HCT116 (cell line): Measurements from ENCODE around the gene TMPRSS9. TPM values are rescaled to one million over a fixed set of nuclear protein-coding genes. Genes with fewer than 3 reads are reported as not detected.
A peak's percentile ranks its signal among the peaks of the same experiment; 100 is the strongest.

ENCODE experiments used
- ATAC-seq: fragments of 200-7000 bp; cut with Tn5 transposase; 2 replicates; pipeline ENCODE4 v1.9.1; 2020; ENCODE audit warnings: mild to moderate bottlenecking, moderate library complexity
- BruUV-seq: library from RNA; stranded (reverse); fragments of 400-500 nt; replicated peaks from 2 replicates; lab custom pipeline; 2021; lab: Mats Ljungman, UMichigan
- CTCF ChIA-PET: fragments of 300-600 bp; sonication (Branson Sonifier 250); formaldehyde crosslinking; loops from one replicate; lab custom pipeline; 2021; ENCODE audit warnings: antibody characterized with exemption; lab: Charles Lee
- POLR2A ChIA-PET: fragments of 300-600, 350-600 bp; sonication (Branson Sonifier 250); formaldehyde crosslinking; loops from one replicate; lab custom pipeline; 2021; ENCODE audit warnings: antibody characterized with exemption; lab: Charles Lee
- RAD21 ChIA-PET, 2 experiments: fragments of 300-600 bp; sonication (Branson Sonifier 250); formaldehyde crosslinking; loops; one replicate each; lab custom pipeline; 2023; ENCODE audit warnings: low total read pairs in 2 of 2; ENCODE audit not compliant: uncharacterized antibody in 2 of 2, unreplicated experiment in 2 of 2, low non-redundant PET in 1 of 2; lab: Charles Lee
- DNase-seq: peaks from one replicate; pipeline ENCODE4 v3.0.0-alpha.2; 2010; ENCODE audit warnings: low read depth, low spot score
- H2AFZ ChIP-seq: fragments of 200-600 bp; shearing (Covaris generic), sonication (generic); 2 replicates; pipeline ENCODE4 v1.6.1; 2017; ENCODE audit warnings: low read depth, mixed run types, mixed read lengths, antibody characterized with exemption, low read length; ENCODE audit not compliant: poor library complexity, severe bottlenecking
- H3K27ac ChIP-seq: 2 replicates; pipeline ENCODE4 v1.5.1; 2012; ENCODE audit warnings: low read depth, low read length
- H3K27me3 ChIP-seq: fragments of 200-600 bp; sonication (generic); 2 replicates; pipeline ENCODE4 v1.6.1; 2016; ENCODE audit warnings: mixed run types, low read length, mixed read lengths; ENCODE audit not compliant: insufficient read depth
- H3K36me3 ChIP-seq, 2 experiments: fragments of 200-500 bp in 1 of 2; fragments of 200-600 bp in 1 of 2; sonication (Bioruptor generic) in 1 of 2; sonication (generic) in 1 of 2; 2 replicates each; pipeline versions ENCODE4 v1.5.1 to v1.6.1; 2014 to 2016; ENCODE audit warnings: low read length in 2 of 2, inconsistent platforms in 1 of 2, mixed read lengths in 1 of 2, mixed run types in 1 of 2; ENCODE audit not compliant: insufficient read depth in 2 of 2, control insufficient read depth in 1 of 2
- H3K4me1 ChIP-seq, 2 experiments: fragments of 200-600 bp in 1 of 2; sonication (generic) in 1 of 2; 2 replicates each; pipeline versions ENCODE4 v1.5.1 to v1.6.1; 2012 to 2017; ENCODE audit warnings: low read length in 2 of 2, inconsistent platforms in 1 of 2, mild to moderate bottlenecking in 1 of 2, mixed read lengths in 1 of 2, mixed run types in 1 of 2, moderate library complexity in 1 of 2; ENCODE audit not compliant: insufficient read depth in 2 of 2, control insufficient read depth in 1 of 2
- H3K4me2 ChIP-seq: fragments of 200-600 bp; sonication (generic); 2 replicates; pipeline ENCODE4 v1.6.1; 2017; ENCODE audit warnings: mixed run types, low read length, mixed read lengths
- H3K4me3 ChIP-seq, 2 experiments: fragments of 200-600 bp in 1 of 2; sonication (generic) in 1 of 2; replicated peaks in 1 of 2; 2 replicates each; pipeline ENCODE4 v1.5.1; 2011 to 2016; ENCODE audit warnings: low read length in 2 of 2, control low read depth in 1 of 2, low read depth in 1 of 2, mild to moderate bottlenecking in 1 of 2, mixed read lengths in 1 of 2, mixed run types in 1 of 2
- H3K79me2 ChIP-seq: fragments of 200-600 bp; sonication (generic); 2 replicates; pipeline ENCODE4 v1.6.1; 2017; ENCODE audit warnings: mild to moderate bottlenecking, mixed run types, low read length, moderate library complexity, mixed read lengths; ENCODE audit not compliant: insufficient read depth
- H3K9ac ChIP-seq: fragments of 200-600 bp; sonication (generic); 2 replicates; pipeline ENCODE4 v1.6.1; 2016; ENCODE audit warnings: low read length, mixed read lengths
- H3K9me2 ChIP-seq: fragments of 200-600 bp; sonication (generic), shearing (Covaris generic); 2 replicates; pipeline ENCODE4 v1.6.1; 2017; ENCODE audit warnings: mixed run types, mild to moderate bottlenecking, moderate library complexity; ENCODE audit not compliant: insufficient read depth
- H3K9me3 ChIP-seq, 2 experiments: fragments of 200-500 bp in 1 of 2; fragments of 200-600 bp in 1 of 2; sonication (Bioruptor generic) in 1 of 2; sonication (generic) in 1 of 2; 2 replicates each; pipeline ENCODE4 v1.6.1; 2014 to 2017; ENCODE audit warnings: low read length in 2 of 2, mixed read lengths in 2 of 2, inconsistent platforms in 1 of 2, low read depth in 1 of 2, mild to moderate bottlenecking in 1 of 2, mixed run types in 1 of 2, moderate library complexity in 1 of 2; ENCODE audit not compliant: control insufficient read depth in 1 of 2, insufficient read depth in 1 of 2
- H4K20me1 ChIP-seq: fragments of 200-600 bp; sonication (generic), shearing (Covaris generic); 2 replicates; pipeline ENCODE4 v1.6.1; 2017; ENCODE audit warnings: mixed run types, mild to moderate bottlenecking, moderate library complexity; ENCODE audit not compliant: insufficient read depth
- EZH2 ChIP-seq: fragments of 200-600 bp; sonication (generic); IDR thresholded peaks from 2 replicates; pipeline ENCODE4 v1.6.1; 2017; ENCODE audit warnings: antibody characterized with exemption, mixed run types
- EZH2phosphoT487 ChIP-seq: fragments of 200-600 bp; IDR thresholded peaks from 2 replicates; pipeline ENCODE4 v1.6.1; 2018; ENCODE audit warnings: antibody characterized with exemption, borderline replicate concordance
- FOSL1 ChIP-seq: IDR thresholded peaks from 2 replicates; pipeline ENCODE4 v1.6.1; 2012; ENCODE audit warnings: low read depth
- JUND ChIP-seq: IDR thresholded peaks from 2 replicates; pipeline ENCODE4 v1.6.1; 2012
- SIN3A ChIP-seq: IDR thresholded peaks from 2 replicates; pipeline ENCODE4 v1.6.1; 2012; ENCODE audit warnings: low read depth
- SRF ChIP-seq: IDR thresholded peaks from 2 replicates; pipeline ENCODE4 v1.6.1; 2012; ENCODE audit warnings: low read depth
- YY1 ChIP-seq: IDR thresholded peaks from 2 replicates; pipeline ENCODE4 v1.6.1; 2011; ENCODE audit warnings: low read length, low read depth, moderate library complexity, mild to moderate bottlenecking; ENCODE audit not compliant: insufficient replicate concordance; ENCODE audit errors: extremely low read depth
- intact Hi-C: fragments of 100-400 bp; cut with micrococcal nuclease; formaldehyde crosslinking; loops from 2 replicates; pipeline ENCODE4 v1.10.0; 2022
- total RNA-seq: library from RNA; stranded (reverse); gene quantifications from one replicate; pipeline ENCODE4 v1.2.1, GENCODE V29; 2021; ENCODE audit not compliant: unreplicated experiment
- TF ChIP-seq, protein P1 (sequence below), 3 experiments: fragments of 200-600 bp in 1 of 3; sonication (generic) in 1 of 3; IDR thresholded peaks in 2 of 3; conservative IDR thresholded peaks in 1 of 3; 2 replicates each; pipeline ENCODE4 v1.5.1; 2012 to 2017; ENCODE audit warnings: low read depth in 2 of 3, low read length in 2 of 3, antibody characterized with exemption in 1 of 3, borderline replicate concordance in 1 of 3, control low read depth in 1 of 3, mild to moderate bottlenecking in 1 of 3, mixed read lengths in 1 of 3, mixed run types in 1 of 3, moderate library complexity in 1 of 3; ENCODE audit not compliant: insufficient read depth in 1 of 3
- TF ChIP-seq, protein P2 (sequence below): IDR thresholded peaks from 2 replicates; pipeline ENCODE4 v1.6.1; 2011; ENCODE audit warnings: mild to moderate bottlenecking, low read length, moderate library complexity; ENCODE audit not compliant: insufficient replicate concordance; ENCODE audit errors: extremely low read depth

The TMPRSS9 gene
- total RNA-seq, 1 experiment from 2014 or later = not detected

DNA sequence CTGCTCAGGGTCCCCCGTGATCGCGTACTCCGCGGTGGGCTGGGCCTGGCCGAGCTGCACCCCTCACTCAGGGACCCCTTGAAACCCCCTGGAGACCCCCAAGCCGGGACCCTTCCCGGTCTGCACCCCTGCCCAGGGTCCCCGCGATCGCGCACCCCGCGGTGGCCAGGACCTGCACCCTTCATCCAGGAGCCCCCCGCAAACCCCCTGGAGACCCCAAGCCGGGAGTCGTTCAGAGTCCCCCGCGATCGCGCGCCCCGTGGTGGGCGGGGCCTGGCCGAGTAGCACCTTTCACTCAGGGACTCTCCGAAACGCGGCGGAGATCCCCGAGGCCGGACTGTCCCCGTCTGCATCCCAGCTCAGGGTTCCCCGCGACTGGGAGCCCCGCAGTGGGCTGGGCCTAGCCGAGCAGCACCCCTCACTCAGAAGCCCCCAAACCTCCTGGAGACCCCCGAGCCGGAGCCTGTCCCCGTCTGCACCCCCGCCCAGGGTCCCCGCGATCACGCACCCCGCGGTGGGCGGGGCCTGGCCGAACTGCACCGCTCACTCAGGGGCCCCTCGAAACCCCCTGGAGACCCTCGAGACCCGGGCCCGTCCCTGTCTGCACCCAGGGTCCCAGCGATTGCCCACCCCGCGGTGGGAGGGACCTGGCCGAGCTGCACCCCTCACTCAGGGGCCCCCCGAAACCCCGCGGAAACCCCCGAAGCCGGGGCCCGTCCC lies 95.9 kb downstream of the TMPRSS9 start (continued):
- TF ChIP-seq SIN3A (no peak), JUND (no peak), EZH2 (no peak), SRF (no peak), FOSL1 (no peak), YY1 (no peak), EZH2phosphoT487 (no peak)

DNA sequence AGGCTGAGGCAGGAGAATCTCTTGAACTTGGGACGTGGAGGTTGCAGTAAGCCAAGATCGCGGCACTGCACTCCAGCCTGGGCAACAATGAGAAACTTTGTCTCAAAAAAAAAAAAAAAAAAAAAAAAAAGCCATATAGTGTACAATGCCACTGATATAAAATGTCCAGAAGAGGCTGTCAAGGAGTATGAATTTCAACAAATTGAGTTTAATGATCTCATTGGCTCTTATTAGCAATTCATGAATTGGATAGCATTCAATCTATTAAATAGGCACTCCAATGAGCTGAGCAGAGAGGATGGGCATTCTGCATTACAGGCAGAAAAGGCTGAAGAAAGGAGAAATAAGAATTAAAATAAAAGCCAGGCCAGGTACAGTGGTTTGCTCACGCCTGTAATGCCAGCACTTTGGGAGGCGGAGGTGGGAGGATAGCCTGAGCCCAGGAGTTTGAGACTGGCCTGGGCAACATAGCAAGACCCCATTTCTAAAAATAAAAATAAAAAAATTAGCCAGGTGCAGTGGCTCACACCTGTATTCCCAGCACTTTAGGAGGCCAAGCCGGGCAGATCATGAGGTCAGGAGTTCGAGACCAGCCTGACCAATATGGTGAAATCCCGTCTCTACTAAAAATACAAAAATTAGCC lies 97.5 kb downstream of the TMPRSS9 start:
- Histone ChIP-seq H3K4me3 (peak overlapping the region; percentile 41 to 54), H3K27ac (peak overlapping the region; percentile 96), H3K9me3 (no peaks in the 10 kb centered on the region), H3K79me2 (peaks cover 45% of the 10 kb centered on the region), H4K20me1 (peaks cover 3% of the 10 kb centered on the region; the same call in 1 of the 2 replicates), H3K9ac (peak overlapping the region; percentile 67), H3K36me3 (no peaks in the 10 kb centered on the region; a peak in 1 of 4 replicates), H3K4me1 (peaks cover 9 to 43% of the 10 kb centered on the region in 2 experiments; a peak in 3 of 4 replicates), H3K27me3 (no peaks in the 10 kb centered on the region), H3K9me2 (no peaks in the 10 kb centered on the region), H2AFZ (peak overlapping the region; percentile 73), H3K4me2 (peak overlapping the region; percentile 75)
- intact Hi-C loops = no loop called here
- RAD21 ChIA-PET = no interaction called here
- DNase-seq = no peak
- no peak for ATAC-seq
- CTCF ChIA-PET = interaction anchor here (0.6 to 1.6 kb wide), 2 partner anchors 148 to 154 kb away, joined by 3 to 6 read pairs; no protein-coding TSS in a partner anchor
- POLR2A ChIA-PET = interaction anchor here (0.9 to 1.4 kb wide), 6 partner anchors 12 to 185 kb away, joined by 3 to 7 read pairs (median 3); partner anchors contain the start of genes GADD45B and TIMM13
- no peak for TF ChIP-seq EZH2phosphoT487
- TF ChIP-seq, protein P1, sequence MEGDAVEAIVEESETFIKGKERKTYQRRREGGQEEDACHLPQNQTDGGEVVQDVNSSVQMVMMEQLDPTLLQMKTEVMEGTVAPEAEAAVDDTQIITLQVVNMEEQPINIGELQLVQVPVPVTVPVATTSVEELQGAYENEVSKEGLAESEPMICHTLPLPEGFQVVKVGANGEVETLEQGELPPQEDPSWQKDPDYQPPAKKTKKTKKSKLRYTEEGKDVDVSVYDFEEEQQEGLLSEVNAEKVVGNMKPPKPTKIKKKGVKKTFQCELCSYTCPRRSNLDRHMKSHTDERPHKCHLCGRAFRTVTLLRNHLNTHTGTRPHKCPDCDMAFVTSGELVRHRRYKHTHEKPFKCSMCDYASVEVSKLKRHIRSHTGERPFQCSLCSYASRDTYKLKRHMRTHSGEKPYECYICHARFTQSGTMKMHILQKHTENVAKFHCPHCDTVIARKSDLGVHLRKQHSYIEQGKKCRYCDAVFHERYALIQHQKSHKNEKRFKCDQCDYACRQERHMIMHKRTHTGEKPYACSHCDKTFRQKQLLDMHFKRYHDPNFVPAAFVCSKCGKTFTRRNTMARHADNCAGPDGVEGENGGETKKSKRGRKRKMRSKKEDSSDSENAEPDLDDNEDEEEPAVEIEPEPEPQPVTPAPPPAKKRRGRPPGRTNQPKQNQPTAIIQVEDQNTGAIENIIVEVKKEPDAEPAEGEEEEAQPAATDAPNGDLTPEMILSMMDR (IDR thresholded peaks at IDR 0.05 in 2 of 3, conservative IDR thresholded peaks at IDR 0.05 in 1 of 3; ENCODE audit: borderline replicate concordance in 1 of 3, insufficient read depth in 1 of 3, low read depth in 2 of 3, low read length in 2 of 3) = no peak
- TF ChIP-seq, protein P2, sequence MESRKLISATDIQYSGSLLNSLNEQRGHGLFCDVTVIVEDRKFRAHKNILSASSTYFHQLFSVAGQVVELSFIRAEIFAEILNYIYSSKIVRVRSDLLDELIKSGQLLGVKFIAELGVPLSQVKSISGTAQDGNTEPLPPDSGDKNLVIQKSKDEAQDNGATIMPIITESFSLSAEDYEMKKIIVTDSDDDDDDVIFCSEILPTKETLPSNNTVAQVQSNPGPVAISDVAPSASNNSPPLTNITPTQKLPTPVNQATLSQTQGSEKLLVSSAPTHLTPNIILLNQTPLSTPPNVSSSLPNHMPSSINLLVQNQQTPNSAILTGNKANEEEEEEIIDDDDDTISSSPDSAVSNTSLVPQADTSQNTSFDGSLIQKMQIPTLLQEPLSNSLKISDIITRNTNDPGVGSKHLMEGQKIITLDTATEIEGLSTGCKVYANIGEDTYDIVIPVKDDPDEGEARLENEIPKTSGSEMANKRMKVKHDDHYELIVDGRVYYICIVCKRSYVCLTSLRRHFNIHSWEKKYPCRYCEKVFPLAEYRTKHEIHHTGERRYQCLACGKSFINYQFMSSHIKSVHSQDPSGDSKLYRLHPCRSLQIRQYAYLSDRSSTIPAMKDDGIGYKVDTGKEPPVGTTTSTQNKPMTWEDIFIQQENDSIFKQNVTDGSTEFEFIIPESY = no peak
- TF ChIP-seq SIN3A = peak; percentile 14; the same call in 1 of the 2 replicates
- TSS peak; percentile 71 for BruUV-seq
